ENCODE measurements around the gene ODC1.
A peak's percentile ranks its signal among the peaks of the same experiment; 100 is the strongest.
"Not testable (repeated sequence)": the region's sequence is repeated elsewhere in the genome, so short reads cannot be mapped to it uniquely, and the experiment has no call there.

Gene ODC1

DNA sequence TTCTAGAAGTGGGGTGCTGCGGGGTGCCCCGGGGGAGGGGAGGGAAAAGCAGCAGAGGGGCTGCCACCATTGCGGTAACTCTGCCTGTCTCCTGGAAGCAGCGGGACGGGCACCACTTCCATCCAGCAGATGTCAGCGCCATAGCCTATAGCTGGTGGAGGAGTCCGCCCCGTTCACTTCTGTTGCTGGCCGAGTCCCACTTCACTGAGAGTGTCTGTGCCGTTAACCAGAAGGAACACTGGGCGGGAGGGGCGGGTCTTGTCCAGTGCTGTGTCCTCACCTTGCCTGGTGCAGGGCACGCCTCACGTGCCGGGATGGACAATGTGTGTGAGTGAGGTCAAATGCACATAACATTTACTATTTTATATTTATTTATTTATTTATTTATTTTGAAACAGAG lies 19.3 kb upstream of the ODC1 start:
- no peak overlapping the region for H3K4me3 ChIP-seq (ENCODE audit: low read depth, low read length)
- in situ Hi-C loops (cut with HindIII; ENCODE audit: low sequenced_read_pairs): no loop called here
- TF ChIP-seq, protein P1, sequence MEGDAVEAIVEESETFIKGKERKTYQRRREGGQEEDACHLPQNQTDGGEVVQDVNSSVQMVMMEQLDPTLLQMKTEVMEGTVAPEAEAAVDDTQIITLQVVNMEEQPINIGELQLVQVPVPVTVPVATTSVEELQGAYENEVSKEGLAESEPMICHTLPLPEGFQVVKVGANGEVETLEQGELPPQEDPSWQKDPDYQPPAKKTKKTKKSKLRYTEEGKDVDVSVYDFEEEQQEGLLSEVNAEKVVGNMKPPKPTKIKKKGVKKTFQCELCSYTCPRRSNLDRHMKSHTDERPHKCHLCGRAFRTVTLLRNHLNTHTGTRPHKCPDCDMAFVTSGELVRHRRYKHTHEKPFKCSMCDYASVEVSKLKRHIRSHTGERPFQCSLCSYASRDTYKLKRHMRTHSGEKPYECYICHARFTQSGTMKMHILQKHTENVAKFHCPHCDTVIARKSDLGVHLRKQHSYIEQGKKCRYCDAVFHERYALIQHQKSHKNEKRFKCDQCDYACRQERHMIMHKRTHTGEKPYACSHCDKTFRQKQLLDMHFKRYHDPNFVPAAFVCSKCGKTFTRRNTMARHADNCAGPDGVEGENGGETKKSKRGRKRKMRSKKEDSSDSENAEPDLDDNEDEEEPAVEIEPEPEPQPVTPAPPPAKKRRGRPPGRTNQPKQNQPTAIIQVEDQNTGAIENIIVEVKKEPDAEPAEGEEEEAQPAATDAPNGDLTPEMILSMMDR (IDR thresholded peaks at IDR 0.05; ENCODE audit: low read depth, low read length, missing control alignments): no peak
- DNase-seq (ENCODE audit: low read depth): no peak

DNA sequence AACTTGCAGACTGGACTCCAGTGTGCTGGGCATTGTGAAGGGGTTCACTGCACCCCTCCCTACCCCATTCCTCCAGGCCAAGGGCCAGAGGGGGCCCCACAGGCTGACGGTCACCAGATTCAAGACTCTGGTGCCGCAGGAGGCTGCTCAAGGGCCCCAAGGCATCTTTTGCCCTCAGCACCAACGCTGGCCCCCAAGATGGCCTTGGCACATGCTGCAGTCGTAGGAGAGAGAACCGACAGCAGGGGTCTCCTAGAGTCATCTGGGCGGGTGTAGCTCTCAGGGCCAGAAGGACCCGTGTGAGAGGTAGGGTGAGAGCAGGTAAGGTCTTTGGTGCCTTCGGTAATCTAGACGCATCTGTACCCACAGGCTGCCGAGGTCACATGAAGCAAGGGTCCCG lies 18.7 kb upstream of the ODC1 start:
- no peak overlapping the region for H3K4me3 ChIP-seq (ENCODE audit: low read depth, low read length)
- no peak for DNase-seq (ENCODE audit: low read depth)
- in situ Hi-C loops (cut with HindIII; ENCODE audit: low sequenced_read_pairs): no loop called here
- TF ChIP-seq, protein P1 (IDR thresholded peaks at IDR 0.05; ENCODE audit: low read depth, low read length, missing control alignments): no peak

DNA sequence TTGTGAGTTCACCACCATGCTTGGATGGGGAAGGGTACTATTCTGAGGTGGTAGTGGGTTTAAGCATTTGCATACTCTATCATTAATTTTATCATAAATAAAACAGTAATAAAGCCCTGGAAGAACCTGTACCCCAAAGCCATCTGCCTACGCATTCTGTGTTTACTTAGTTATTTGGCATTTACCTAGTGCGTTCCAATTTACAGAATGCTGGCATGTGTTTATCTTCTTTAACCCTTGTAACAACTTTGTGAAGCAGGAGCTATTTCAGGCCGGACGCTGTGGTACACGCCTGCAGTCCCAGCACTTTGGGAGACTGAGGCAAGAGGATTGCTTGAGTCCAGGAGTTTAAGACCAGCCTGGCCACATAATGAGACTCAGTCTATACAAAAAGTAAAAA lies 17.8 kb upstream of the ODC1 start:
- no peak overlapping the region for H3K4me3 ChIP-seq (ENCODE audit: low read depth, low read length)
- no peak for DNase-seq (ENCODE audit: low read depth)
- in situ Hi-C loops (cut with HindIII; ENCODE audit: low sequenced_read_pairs): no loop called here
- TF ChIP-seq, protein P1 (IDR thresholded peaks at IDR 0.05; ENCODE audit: low read depth, low read length, missing control alignments): no peak

DNA sequence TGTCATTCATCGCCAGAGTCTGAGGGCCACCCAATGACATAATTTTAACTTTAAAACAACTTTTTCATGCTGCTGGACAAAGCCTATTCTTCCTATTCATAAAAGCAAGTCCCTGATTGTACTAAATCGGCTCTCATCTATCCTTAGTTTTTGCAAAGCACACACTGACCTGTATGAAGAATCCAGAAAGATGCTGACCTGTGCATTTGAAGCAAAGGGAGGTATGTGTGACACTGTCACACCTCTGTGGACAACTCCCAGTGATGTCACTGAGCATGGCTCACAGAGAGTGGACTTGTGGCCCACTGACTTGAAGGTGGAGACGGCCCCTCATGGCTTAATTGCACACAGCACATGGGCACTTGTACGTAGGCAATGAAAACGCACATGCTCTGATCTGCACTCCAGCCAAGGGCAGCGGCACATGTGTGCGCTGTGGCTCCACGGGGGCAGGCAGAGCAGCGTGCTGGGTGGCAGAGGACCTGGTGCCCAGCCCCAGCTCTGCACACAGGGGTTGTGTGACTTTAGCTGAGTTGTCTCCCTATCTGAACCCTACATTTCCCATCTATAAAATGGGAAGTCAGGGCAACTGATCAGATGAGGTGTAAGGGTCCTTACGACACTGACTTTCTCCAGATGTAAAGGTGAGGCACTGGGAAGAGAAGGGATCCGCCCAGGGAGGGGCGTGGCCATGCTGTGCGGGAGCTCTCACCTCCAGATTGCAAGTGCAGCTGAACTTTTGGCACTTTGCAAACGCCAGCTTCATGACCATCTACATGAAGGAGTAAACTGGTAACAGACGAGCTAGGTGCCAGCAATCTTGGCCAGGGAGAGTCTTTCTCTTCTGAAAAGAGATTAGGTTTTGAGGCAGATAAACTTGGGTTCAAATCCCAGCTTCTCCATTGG lies 14.3 kb upstream of the ODC1 start:
- TF ChIP-seq, protein P1 (IDR thresholded peaks at IDR 0.05; ENCODE audit: low read depth, low read length, missing control alignments): no peak
- DNase-seq (ENCODE audit: low read depth): no peak
- in situ Hi-C loops (cut with HindIII; ENCODE audit: low sequenced_read_pairs): no loop called here
- H3K4me3 ChIP-seq (ENCODE audit: low read depth, low read length): no peak overlapping the region

DNA sequence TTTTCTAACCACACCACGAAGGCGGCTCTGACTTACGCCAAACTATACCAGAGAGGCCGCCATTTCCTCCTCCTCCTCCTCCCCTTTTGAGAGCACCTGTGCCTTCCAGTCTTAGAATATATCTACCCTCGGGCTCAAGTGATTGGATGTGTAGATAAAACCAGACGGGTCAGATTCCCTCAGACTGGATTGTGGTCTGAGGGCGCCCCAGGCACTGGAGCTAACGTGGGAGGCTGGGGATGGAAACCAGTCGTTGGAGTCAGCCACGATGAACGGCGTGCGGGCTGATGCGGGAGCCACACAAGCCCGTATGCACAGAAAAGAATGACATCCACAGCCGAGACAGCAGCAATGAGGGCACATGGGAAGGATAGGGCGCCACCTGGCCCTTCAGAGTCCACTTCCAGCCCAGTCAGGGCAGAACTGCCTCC lies 12.3 kb upstream of the ODC1 start:
- no peak for DNase-seq (ENCODE audit: low read depth)
- TF ChIP-seq, protein P1 (IDR thresholded peaks at IDR 0.05; ENCODE audit: low read depth, low read length, missing control alignments): no peak
- in situ Hi-C loops (cut with HindIII; ENCODE audit: low sequenced_read_pairs): no loop called here
- H3K4me3 ChIP-seq (ENCODE audit: low read depth, low read length): no peak overlapping the region

DNA sequence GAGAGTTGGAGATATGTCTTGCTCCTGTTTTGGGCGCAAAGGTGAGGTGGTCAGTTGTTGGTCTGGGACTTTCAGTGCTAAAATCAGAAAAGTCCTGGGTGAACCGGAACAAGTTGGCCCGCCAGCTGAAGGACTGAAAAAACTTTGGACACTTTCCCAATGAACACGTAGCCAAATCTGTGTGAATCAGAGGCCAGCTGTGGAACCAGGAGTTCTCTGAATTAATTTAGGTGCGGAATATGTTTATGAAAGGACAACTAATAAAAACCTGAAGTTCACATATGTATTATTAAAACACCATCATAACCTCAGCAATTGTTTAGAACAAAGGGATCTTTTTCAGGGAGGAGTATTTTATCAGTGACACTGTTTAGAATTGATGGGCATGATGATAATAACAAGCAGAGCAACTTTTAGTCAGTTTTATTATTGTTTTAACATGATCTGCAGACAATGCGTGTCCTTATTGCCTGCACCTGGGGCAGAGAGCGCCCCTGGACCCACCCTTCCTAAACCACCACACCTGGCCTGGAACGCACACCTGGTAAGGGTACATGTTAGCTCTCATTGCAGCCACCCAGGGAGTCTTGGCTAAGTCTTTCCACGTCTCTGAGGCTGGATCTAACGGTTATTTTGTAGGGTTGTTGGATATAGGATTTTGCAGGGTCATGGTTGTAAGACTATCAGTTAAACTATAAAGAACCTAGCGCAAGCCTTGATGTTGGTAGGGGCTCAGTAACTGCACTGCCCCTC lies 9.9 kb upstream of the ODC1 start:
- DNase-seq (ENCODE audit: low read depth): peak; percentile 47
- no peak overlapping the region for H3K4me3 ChIP-seq (ENCODE audit: low read depth, low read length)
- TF ChIP-seq, protein P1 (IDR thresholded peaks at IDR 0.05; ENCODE audit: low read depth, low read length, missing control alignments): no peak
- in situ Hi-C loops (cut with HindIII; ENCODE audit: low sequenced_read_pairs): no loop called here

DNA sequence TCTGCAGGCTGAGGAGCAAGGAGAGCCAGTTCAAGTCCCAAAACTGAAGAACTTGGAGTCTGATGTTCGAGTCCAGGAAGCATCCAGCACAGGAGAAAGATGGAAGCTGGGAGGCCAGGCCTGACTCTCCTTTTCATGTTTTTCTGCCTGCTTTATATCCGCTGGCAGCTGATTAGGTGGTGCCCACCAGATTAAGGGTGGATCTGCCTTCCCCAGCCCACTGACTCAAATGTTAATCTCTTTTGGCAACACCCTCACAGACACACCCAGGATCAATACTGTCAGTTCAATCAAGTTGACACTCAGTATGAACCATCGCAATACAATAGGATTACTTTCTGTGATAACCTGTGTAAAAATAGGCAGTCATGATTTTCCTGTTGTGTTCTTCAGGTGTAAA lies 9.1 kb upstream of the ODC1 start:
- H3K4me3 ChIP-seq (ENCODE audit: low read depth, low read length); DNase-seq (ENCODE audit: low read depth); in situ Hi-C loops (cut with HindIII; ENCODE audit: low sequenced_read_pairs): not testable (repeated sequence)
